KMS-11 (cell line): ENCODE data around the gene PTPRN2.
"Not testable (repeated sequence)": the region's sequence is repeated elsewhere in the genome, so short reads cannot be mapped to it uniquely, and the experiment has no call there.

Source experiments
- H2AFZ ChIP-seq: fragments of 200-600 bp; sonication (generic); 2 replicates; pipeline ENCODE4 v1.6.1; 2016; ENCODE audit warnings: antibody characterized with exemption, mixed run types, low read depth
- H3K27ac ChIP-seq: fragments of 200-600 bp; sonication (generic); 2 replicates; pipeline ENCODE4 v1.6.1; 2016; ENCODE audit warnings: mild to moderate bottlenecking, mixed run types
- H3K27me3 ChIP-seq: fragments of 200-600 bp; sonication (generic); 2 replicates; pipeline ENCODE4 v1.6.1; 2017; ENCODE audit warnings: mild to moderate bottlenecking, low read depth, mixed run types, moderate library complexity; ENCODE audit not compliant: insufficient read depth
- H3K36me3 ChIP-seq: fragments of 200-600 bp; sonication (generic); 2 replicates; pipeline ENCODE4 v1.6.1; 2017; ENCODE audit warnings: mild to moderate bottlenecking, mixed run types; ENCODE audit not compliant: insufficient read depth
- H3K4me1 ChIP-seq: fragments of 200-600 bp; sonication (generic); 2 replicates; pipeline ENCODE4 v1.6.1; 2016; ENCODE audit warnings: mild to moderate bottlenecking, low read depth, mixed run types; ENCODE audit not compliant: poor library complexity, severe bottlenecking
- H3K4me2 ChIP-seq: fragments of 200-600 bp; sonication (generic); 2 replicates; pipeline ENCODE4 v1.7.0; 2016; ENCODE audit warnings: mild to moderate bottlenecking, mixed run types
- H3K4me3 ChIP-seq: fragments of 200-600 bp; sonication (generic); IDR thresholded peaks from 2 replicates; pipeline ENCODE4 v1.6.1; 2017; ENCODE audit warnings: low read depth, low read length, mixed read lengths; ENCODE audit not compliant: insufficient read depth
- H3K79me2 ChIP-seq: fragments of 200-600 bp; sonication (generic); 2 replicates; pipeline ENCODE4 v1.6.1; 2016; ENCODE audit warnings: low read depth, mixed run types; ENCODE audit not compliant: insufficient read depth
- H3K9ac ChIP-seq: fragments of 200-600 bp; sonication (generic); 2 replicates; pipeline ENCODE4 v1.6.1; 2016; ENCODE audit warnings: mild to moderate bottlenecking, mixed run types
- H4K20me1 ChIP-seq: fragments of 200-600 bp; sonication (generic); 2 replicates; pipeline ENCODE4 v1.6.1; 2016; ENCODE audit warnings: mild to moderate bottlenecking, mixed run types; ENCODE audit not compliant: insufficient read depth
- TF ChIP-seq, protein P1 (sequence below): fragments of 200-600 bp; sonication (generic); conservative IDR thresholded peaks from 2 replicates; pipeline ENCODE4 v1.6.1; 2017; ENCODE audit warnings: low read depth, mild to moderate bottlenecking, antibody characterized with exemption, low read length, moderate library complexity, mixed read lengths

Gene PTPRN2

DNA sequence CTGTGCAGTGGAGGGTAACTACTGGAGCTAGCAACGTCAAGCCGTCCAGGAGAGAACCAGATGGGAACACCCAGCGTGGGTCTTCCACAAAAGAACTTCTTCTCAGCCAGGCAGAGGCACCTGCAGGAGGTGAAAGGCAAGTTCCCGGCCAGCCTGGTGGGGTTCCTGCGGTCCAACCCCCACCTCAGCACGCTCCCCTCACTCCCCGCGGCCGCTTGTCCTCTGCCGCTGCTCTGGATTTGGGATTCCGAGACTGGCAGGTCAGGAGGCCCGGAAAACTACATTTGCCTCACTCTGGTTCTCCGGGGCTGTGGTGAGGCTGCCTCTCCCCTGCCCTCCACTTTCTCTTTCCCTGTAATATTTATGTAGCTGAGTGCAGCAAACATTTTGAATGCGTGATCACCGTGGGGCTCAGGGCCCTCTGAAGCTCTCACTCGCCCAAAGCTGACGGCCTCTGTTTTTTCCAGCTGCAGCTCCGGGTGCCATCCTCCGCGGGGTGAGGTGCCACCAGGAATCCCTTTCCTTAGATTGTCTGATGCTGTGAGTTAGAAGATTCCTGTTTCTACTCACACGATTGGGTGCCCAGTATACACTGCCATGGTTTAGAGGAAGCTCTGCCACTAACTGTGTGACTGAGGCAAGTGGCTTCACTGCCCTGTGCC, 884.0 kb downstream of the PTPRN2 start:
- H3K4me2 ChIP-seq, result no peak overlapping the region
- no peaks in the 10 kb centered on the region for H3K4me1 ChIP-seq
- H3K27me3 ChIP-seq, result peaks cover 39% of the 10 kb centered on the region
- no peaks in the 10 kb centered on the region for H3K79me2 ChIP-seq
- TF ChIP-seq, protein P1, sequence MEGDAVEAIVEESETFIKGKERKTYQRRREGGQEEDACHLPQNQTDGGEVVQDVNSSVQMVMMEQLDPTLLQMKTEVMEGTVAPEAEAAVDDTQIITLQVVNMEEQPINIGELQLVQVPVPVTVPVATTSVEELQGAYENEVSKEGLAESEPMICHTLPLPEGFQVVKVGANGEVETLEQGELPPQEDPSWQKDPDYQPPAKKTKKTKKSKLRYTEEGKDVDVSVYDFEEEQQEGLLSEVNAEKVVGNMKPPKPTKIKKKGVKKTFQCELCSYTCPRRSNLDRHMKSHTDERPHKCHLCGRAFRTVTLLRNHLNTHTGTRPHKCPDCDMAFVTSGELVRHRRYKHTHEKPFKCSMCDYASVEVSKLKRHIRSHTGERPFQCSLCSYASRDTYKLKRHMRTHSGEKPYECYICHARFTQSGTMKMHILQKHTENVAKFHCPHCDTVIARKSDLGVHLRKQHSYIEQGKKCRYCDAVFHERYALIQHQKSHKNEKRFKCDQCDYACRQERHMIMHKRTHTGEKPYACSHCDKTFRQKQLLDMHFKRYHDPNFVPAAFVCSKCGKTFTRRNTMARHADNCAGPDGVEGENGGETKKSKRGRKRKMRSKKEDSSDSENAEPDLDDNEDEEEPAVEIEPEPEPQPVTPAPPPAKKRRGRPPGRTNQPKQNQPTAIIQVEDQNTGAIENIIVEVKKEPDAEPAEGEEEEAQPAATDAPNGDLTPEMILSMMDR, result no peak
- H3K27ac ChIP-seq, result no peak overlapping the region
- H3K9ac ChIP-seq, result no peak overlapping the region
- H4K20me1 ChIP-seq, result no peaks in the 10 kb centered on the region
- no peaks in the 10 kb centered on the region for H3K36me3 ChIP-seq
- H2AFZ ChIP-seq, result no peak overlapping the region
- H3K4me3 ChIP-seq, result no peak overlapping the region

DNA sequence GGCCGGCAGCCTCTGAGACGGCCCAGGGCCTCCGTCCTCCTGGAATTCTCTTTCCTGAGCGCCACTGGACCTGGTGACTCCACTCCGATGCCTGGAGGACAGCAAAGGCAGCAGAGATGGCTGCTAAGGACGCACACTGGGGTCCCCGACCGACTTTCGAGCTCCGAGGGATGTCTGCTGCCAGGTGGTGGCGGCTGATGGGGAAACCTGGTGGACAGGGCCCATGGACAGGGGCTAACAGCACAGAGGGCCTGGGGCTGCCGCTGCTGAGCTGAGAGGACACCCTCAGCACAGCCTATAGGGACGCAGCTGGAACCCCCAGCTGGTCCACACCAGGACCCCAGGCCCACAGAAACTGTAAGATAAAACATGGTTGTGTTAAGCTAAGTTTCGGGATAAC, 884.5 kb downstream of the PTPRN2 start:
- no peaks in the 10 kb centered on the region for H3K4me1 ChIP-seq
- H3K4me2 ChIP-seq, result no peak overlapping the region
- H2AFZ ChIP-seq, result no peak overlapping the region
- H3K27me3 ChIP-seq, result peaks cover 39% of the 10 kb centered on the region
- TF ChIP-seq, protein P1, result no peak
- no peak overlapping the region for H3K27ac ChIP-seq
- H3K36me3 ChIP-seq, result no peaks in the 10 kb centered on the region
- H3K9ac ChIP-seq, result no peak overlapping the region
- no peak overlapping the region for H3K4me3 ChIP-seq
- no peaks in the 10 kb centered on the region for H4K20me1 ChIP-seq
- H3K79me2 ChIP-seq, result no peaks in the 10 kb centered on the region

DNA sequence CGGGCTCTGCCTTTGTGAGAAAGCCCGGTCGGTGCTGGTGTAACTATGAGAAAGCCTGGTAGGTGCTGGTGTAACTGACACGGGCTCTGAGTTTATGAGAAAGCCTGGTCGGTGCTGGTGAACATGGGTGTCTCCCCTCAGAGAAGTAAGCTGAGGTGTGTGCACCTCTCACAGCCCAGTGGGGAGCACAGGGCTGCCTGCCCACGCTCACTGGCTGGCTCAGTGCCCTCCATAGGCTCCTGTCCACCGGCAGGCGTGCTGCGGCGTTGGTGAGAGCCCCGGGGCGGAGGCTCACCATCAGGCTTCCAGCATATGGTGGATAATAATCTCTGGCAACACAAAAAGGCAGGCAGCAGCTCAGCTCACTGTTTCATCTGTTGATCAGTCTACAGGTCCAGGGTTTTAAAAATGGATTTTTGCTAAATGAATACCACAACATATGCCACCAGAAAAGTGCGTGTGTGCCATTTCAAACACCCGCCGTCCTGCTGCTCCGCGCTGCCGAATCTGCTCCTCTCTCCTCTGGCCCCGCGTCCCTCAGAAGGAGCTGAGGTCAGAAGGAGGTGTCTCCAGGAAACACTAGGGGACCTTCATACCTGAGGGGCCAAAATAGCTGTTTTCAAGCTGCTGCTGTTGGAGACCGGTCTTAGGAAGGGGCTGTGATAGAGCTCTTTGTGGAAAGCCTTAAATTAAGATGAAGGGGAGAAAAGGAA, 885.2 kb downstream of the PTPRN2 start:
- Histone ChIP-seq H3K9ac (no peak overlapping the region), H3K36me3 (no peaks in the 10 kb centered on the region), H3K27ac (no peak overlapping the region), H3K27me3 (peaks cover 34% of the 10 kb centered on the region), H3K4me1 (no peaks in the 10 kb centered on the region), H3K4me3 (no peak overlapping the region), H3K4me2 (no peak overlapping the region), H3K79me2 (no peaks in the 10 kb centered on the region), H2AFZ (no peak overlapping the region), H4K20me1 (no peaks in the 10 kb centered on the region)
- TF ChIP-seq, protein P1, result no peak

DNA sequence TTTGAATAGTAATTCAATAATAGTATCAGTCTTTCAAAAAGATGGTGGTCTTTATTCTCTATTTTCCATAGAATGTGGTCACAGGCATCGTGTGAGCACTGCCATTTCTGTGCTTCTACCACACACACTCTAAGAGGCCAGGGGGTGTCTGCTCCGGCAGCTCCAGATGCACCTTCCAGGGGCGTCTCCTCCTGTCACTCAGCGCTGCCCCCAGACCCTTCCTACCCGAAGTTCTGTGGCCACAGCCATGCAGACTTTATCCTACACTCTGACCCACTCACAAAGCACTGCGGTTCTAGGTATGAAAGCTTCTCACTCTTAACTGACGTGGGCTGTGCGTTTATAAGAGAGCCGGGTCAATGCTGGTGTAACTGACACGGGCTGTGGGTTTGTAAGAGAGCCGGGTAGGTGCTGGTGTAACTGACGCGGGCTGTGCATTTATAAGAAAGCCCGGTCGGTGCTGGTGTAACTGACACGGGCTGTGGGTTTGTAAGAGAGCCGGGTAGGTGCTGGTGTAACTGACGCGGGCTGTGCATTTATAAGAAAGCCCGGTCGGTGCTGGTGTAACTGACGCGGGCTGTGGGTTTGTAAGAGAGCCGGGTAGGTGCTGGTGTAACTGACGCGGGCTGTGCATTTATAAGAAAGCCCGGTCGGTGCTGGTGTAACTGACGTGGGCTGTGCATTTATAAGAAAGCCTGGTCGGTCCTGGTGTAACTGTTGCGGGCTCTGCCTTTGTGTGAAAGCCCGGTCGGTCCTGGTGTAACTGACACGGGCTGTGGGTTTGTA, 886.0 kb downstream of the PTPRN2 start:
- H2AFZ ChIP-seq, H3K4me1 ChIP-seq, H3K4me3 ChIP-seq, H4K20me1 ChIP-seq, H3K79me2 ChIP-seq, H3K9ac ChIP-seq, H3K4me2 ChIP-seq, H3K27ac ChIP-seq, H3K36me3 ChIP-seq: not testable (repeated sequence)
- H3K27me3 ChIP-seq, result peaks cover 29% of the 10 kb centered on the region
